ENCODE measurements around the gene PRR29. TPM values are rescaled to one million over a fixed set of nuclear protein-coding genes. Genes with fewer than 3 reads are reported as not detected.

PRR29 gene
- not detected for total RNA-seq
- long read RNA-seq: 0 reads

DNA sequence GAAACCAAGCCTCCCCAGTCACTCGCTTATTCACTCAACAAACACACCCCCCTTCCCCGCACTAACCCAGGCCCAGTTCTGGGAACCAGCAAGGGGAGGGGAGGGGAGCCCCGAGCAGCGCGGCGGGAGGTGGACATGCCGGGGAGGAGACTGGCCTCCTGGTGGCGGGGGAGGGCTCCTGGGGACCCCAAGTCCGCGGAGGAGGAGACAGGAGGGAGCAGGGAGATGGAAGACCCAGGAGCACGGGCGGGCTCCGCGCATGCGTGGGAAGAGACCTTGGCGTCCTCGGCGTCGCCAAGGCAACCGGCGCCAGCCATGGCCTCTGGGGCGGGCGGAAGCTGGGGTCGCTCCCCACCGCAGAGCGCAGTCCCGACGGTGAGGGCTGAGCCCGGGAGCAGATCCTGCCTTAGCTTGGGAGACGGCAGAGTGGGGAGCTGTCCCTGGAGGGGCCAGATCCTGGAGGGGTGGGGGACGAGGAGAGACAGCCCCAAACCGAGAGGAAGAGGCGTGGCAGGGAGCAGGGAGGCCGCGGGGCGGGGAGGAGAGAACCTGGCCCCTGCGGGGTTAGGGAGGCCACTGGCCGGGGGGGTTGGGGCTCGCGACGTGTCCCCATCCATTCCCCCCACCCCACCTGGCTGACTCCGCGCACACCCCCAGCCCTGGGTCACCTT is at the start of gene PRR29:
Gene PRR29 (plus strand): TSS at position 302 of the 671 bp plus-strand sequence. CDS start 14 bp downstream, at position 316.
- peak; percentile 67 for DNase-seq
- no peak for TF ChIP-seq CTCF (IDR thresholded peaks at IDR 0.05; ENCODE audit: borderline replicate concordance)
- H3K27me3 ChIP-seq (ENCODE audit: low read depth): peaks cover 39% of the 10 kb centered on the region
- H3K4me3 ChIP-seq: peak within 1 kb of the TSS; percentile 72
- intact Hi-C loops (cut with micrococcal nuclease): no loop called here
- peak within 1 kb of the TSS; percentile 68 for H3K27ac ChIP-seq (replicated peaks)
- peaks cover 47% of the 10 kb centered on the region for H3K4me1 ChIP-seq
- no peaks in the 10 kb centered on the region for H3K36me3 ChIP-seq
- H3K9me3 ChIP-seq (replicated peaks): no peaks in the 10 kb centered on the region

DNA sequence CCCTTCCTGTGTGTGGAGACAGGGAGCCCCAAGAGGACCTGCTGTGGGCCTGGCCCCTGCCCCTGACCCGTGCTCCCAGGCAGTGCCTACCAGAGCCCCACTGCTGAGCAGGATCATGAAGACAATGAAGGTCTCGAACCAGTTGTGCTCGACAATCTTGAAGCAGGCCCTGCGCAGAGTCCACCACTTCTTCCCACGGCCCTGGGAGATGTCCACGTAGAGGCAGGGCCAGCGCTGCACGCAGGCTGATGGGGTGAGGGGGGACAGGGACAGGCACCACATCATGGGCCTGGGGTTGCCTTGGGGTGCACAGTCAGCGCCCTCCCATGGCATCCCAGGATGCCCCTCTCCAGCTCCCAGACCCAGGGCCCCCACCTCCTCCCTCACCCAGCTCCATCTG is 49.6 kb upstream of the PRR29 start:
- peaks cover 17% of the 10 kb centered on the region for H3K4me1 ChIP-seq
- H3K36me3 ChIP-seq: no peaks in the 10 kb centered on the region
- no peak overlapping the region for H3K4me3 ChIP-seq
- intact Hi-C loops (cut with micrococcal nuclease): no loop called here
- no peak for TF ChIP-seq CTCF (IDR thresholded peaks at IDR 0.05; ENCODE audit: borderline replicate concordance)
- H3K27ac ChIP-seq (replicated peaks): no peak overlapping the region
- peaks cover 5% of the 10 kb centered on the region for H3K27me3 ChIP-seq (ENCODE audit: low read depth)
- H3K9me3 ChIP-seq (replicated peaks): no peaks in the 10 kb centered on the region
- no peak for DNase-seq

DNA sequence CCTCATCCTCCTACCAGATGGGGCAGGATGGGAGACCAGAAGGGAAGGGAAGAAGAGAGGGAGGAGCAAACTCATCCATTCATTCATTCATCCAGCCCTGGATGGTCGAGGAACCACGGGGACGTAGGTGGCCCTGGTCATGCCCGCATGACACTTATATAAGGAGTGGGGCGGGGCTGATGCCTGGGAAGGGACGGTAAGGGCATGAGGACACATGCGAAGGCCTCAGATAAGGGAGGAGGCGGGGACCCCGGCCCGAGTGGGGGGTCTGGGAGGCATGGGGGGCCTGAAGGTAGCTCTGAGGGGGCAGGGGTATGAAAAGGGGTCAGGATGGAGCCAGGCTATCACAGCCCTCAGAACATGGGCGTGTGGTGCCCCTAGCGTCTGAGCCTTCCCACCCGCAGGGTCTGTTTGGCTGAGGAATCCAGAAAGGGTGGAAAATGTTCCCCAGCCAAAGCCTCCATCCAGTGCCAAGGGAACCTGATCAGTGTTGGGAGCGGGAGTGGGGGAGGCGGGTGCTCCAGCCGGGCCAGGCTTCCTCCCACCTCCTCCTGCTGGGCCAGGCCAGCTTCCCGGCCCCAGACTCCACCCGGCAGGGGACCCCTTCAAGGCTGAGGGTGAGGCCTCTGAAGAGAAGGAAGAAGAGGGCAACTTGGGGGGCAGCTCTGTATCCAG is 48.4 kb upstream of the PRR29 start:
- Histone ChIP-seq H3K4me3 (no peak overlapping the region), H3K4me1 (peaks cover 28% of the 10 kb centered on the region), H3K9me3 (replicated peaks) (no peaks in the 10 kb centered on the region), H3K36me3 (no peaks in the 10 kb centered on the region), H3K27me3 (ENCODE audit: low read depth) (peaks cover 5% of the 10 kb centered on the region), H3K27ac (replicated peaks) (no peak overlapping the region)
- no peak for TF ChIP-seq CTCF (IDR thresholded peaks at IDR 0.05; ENCODE audit: borderline replicate concordance)
- intact Hi-C loops (cut with micrococcal nuclease): no loop called here
- no peak for DNase-seq

DNA sequence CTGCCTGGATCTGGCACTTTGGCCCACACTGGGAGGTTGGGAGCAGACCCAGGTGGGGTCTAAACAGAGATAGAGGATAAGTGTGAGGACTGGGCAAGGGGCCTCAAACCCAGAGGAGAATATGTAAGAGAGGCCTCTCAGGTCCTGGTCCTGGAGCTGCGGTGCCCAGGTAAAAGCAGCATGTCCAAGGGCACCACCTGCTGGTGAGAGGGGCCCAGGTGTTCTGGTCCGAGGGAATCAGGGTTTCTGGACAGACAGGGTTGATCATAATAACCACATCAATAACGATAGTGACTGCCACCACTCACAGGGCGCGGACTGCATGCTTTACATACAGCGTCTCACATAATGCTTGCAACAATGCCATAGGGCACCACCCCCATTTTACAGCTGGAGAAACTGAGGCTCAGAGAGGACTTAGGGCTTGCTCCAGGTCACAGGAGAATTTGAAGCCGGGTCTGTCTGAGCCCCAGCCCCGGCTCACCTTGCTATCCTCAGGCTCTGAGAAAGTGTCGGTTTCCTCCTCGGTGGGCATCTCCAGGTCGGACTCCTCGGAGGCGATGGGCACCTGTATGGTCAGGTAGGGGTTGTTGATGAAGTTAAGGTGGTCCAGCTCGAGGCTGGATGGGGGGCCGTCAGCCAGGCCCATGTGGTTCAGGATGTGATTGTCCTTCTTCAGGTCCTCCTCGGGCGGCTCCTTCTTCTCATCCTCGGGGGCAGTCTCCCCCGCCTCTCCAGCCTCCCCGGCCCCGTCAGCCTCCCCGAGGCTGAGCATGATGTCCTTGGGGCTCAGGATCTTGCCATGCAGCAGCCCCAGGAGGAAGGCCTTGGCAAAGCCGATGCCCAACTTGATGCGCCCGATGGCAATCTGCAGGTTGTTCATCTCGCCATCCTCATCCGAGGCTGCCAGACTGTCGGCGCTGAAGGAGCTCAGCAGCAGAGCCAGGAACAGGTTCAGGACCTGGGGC is 46.9 kb upstream of the PRR29 start:
- no peak overlapping the region for H3K27ac ChIP-seq (replicated peaks)
- DNase-seq: no peak
- TF ChIP-seq CTCF (IDR thresholded peaks at IDR 0.05; ENCODE audit: borderline replicate concordance): peak; percentile 28
- peaks cover 5% of the 10 kb centered on the region for H3K27me3 ChIP-seq (ENCODE audit: low read depth)
- peaks cover 28% of the 10 kb centered on the region for H3K4me1 ChIP-seq
- intact Hi-C loops (cut with micrococcal nuclease): no loop called here
- H3K9me3 ChIP-seq (replicated peaks): no peaks in the 10 kb centered on the region
- H3K4me3 ChIP-seq: no peak overlapping the region
- no peaks in the 10 kb centered on the region for H3K36me3 ChIP-seq

GRCh38 chr17:63954402-63955063 is 43.6 kb upstream of the PRR29 start:
- Histone ChIP-seq H3K4me3 (no peak overlapping the region), H3K27ac (replicated peaks) (no peak overlapping the region), H3K9me3 (replicated peaks) (no peaks in the 10 kb centered on the region), H3K27me3 (ENCODE audit: low read depth) (no peaks in the 10 kb centered on the region), H3K4me1 (peaks cover 22% of the 10 kb centered on the region), H3K36me3 (no peaks in the 10 kb centered on the region)
- intact Hi-C loops (cut with micrococcal nuclease): no loop called here
- DNase-seq: no peak
- no peak for TF ChIP-seq CTCF (IDR thresholded peaks at IDR 0.05; ENCODE audit: borderline replicate concordance)

All from left ventricle myocardium inferior (tissue), 1 donor.